Transverse colon (tissue), 4 donors: ENCODE results near the gene AGTPBP1. TPM values are rescaled to one million over a fixed set of nuclear protein-coding genes. Genes with fewer than 3 reads are reported as not detected.

Experiments used
- DNase-seq: peaks from one replicate; pipeline ENCODE4 v3.0.0-alpha.2; 2019
- H3K27ac ChIP-seq, 4 donors: fragments of 200-600 bp; sonication (generic); 2 replicates each; pipeline ENCODE4 v1.5.1; 2016 to 2018; ENCODE audit warnings: inconsistent platforms in 4 of 4
- H3K27me3 ChIP-seq: fragments of 200-600 bp; sonication (generic); 2 replicates; pipeline ENCODE4 v1.5.1; 2017; ENCODE audit warnings: inconsistent platforms
- H3K36me3 ChIP-seq, 4 donors: fragments of 200-600 bp; sonication (generic); 2 replicates each; pipeline ENCODE4 v1.5.1; 2017 to 2019; ENCODE audit warnings: inconsistent platforms in 4 of 4
- H3K4me1 ChIP-seq, 4 donors: fragments of 200-600 bp; sonication (generic); 2 replicates each; pipeline ENCODE4 v1.5.1; 2017 to 2020; ENCODE audit warnings: inconsistent platforms in 4 of 4
- H3K4me3 ChIP-seq, 4 donors: fragments of 200-600 bp; sonication (generic); 1 replicate in 1 of 4; 2 replicates in 3 of 4; pipeline versions ENCODE4 v1.5.1 to v1.6.1; 2017 to 2019; ENCODE audit warnings: inconsistent platforms in 4 of 4
- H3K9me3 ChIP-seq, 2 donors: fragments of 200-600 bp; sonication (generic); 2 replicates each; pipeline ENCODE4 v1.5.1; 2017 to 2019; ENCODE audit warnings: inconsistent platforms in 2 of 2
- CTCF ChIP-seq, 5 experiments: fragments of 200-600 bp in 3 of 5; fragments of 450-650 bp in 2 of 5; sonication (generic) in 3 of 5; IDR thresholded peaks; 1 replicate in 2 of 5; 2 replicates in 3 of 5; pipeline ENCODE4 v1.5.1; 2016 to 2017; ENCODE audit warnings: antibody characterized with exemption in 5 of 5, inconsistent platforms in 3 of 5, mild to moderate bottlenecking in 2 of 5, moderate library complexity in 1 of 5
- EP300 ChIP-seq: sonication (generic); formaldehyde crosslinking; IDR thresholded peaks from one replicate; pipeline ENCODE4 v1.6.1; 2017; ENCODE audit warnings: antibody characterized with exemption, low read depth
- POLR2A ChIP-seq: fragments of 450-650 bp; IDR thresholded peaks from one replicate; pipeline ENCODE4 v1.6.1; 2016; ENCODE audit warnings: antibody characterized with exemption, mild to moderate bottlenecking, moderate library complexity
- POLR2AphosphoS5 ChIP-seq, 3 donors: sonication (generic); formaldehyde crosslinking; IDR thresholded peaks; one replicate each; pipeline ENCODE4 v1.6.1; 2016; ENCODE audit warnings: antibody characterized with exemption in 3 of 3
- WGBS, 2 donors: methylation state at CpG; one replicate each; pipeline ENCODE4 v1.1.5; 2018; ENCODE audit warnings: low coverage in 1 of 2; 5-methylcytosine and 5-hydroxymethylcytosine counted together
- in situ Hi-C, 4 donors: fragments of 200-750 bp; cut with MboI; loops; one replicate each; pipeline versions ENCODE4 v1.15.0 to v1.15.1; 2017; ENCODE audit warnings: low sequenced_read_pairs in 3 of 4, low pct_ligation_motif_present in 1 of 4, low pct_unique_long_range_greater_than_20kb in 1 of 4
- intact Hi-C: fragments of 100-400 bp; cut with DNase I; formaldehyde crosslinking; loops from one replicate; pipeline ENCODE4 v1.15.1; 2023; ENCODE audit warnings: low total_unique reads
- total RNA-seq, 4 donors: library from RNA; depleted of rRNA; stranded (reverse); fragments of >200 nt; gene quantifications; one replicate each; pipeline ENCODE4 v1.1.0, GENCODE V29; 2016

AGTPBP1 gene
- total RNA-seq, 4 donors from 2014 or later = 4.1 to 21.0 (median 15.4) TPM

- intact Hi-C loops (no loop called here), in situ Hi-C loops (no loop called here)
- no peaks in the 10 kb centered on the region for H3K36me3 ChIP-seq
- no peak overlapping the region for H3K4me3 ChIP-seq
- no peak overlapping the region for H3K27ac ChIP-seq
- no peaks in the 10 kb centered on the region for H3K9me3 ChIP-seq
- WGBS, 2 donors = 93 to 100% methylated on average over 1 of the region's 1 CpG
- no peak for DNase-seq
- no peaks in the 10 kb centered on the region for H3K4me1 ChIP-seq
- TF ChIP-seq POLR2AphosphoS5 (IDR thresholded peaks at IDR 0.05) (no peak), POLR2A (no peak), CTCF (IDR thresholded peaks at IDR 0.05) (no peak), EP300 (no peak)
- no peaks in the 10 kb centered on the region for H3K27me3 ChIP-seq
Measured at GRCh38 chr9:85662573-85662972, 79.2 kb downstream of the AGTPBP1 start.

- WGBS, 2 donors = 85 to 100% methylated on average over 1 of the region's 1 CpG
- Histone ChIP-seq H3K4me1 (no peaks in the 10 kb centered on the region), H3K9me3 (no peaks in the 10 kb centered on the region), H3K4me3 (no peak overlapping the region), H3K27me3 (no peaks in the 10 kb centered on the region), H3K36me3 (no peaks in the 10 kb centered on the region), H3K27ac (no peak overlapping the region)
- in situ Hi-C loops = no loop called here
- intact Hi-C loops = no loop called here
- no peak for DNase-seq
- TF ChIP-seq CTCF (IDR thresholded peaks at IDR 0.05) (no peak), POLR2A (no peak), POLR2AphosphoS5 (IDR thresholded peaks at IDR 0.05) (no peak), EP300 (no peak)
Measured at GRCh38 chr9:85658716-85659115, 83.0 kb downstream of the AGTPBP1 start.

- WGBS, 2 donors = 95 to 100% methylated on average over 4 of the region's 4 CpGs
- in situ Hi-C loops = no loop called here
- intact Hi-C loops = no loop called here
- H3K9me3 ChIP-seq = no peaks in the 10 kb centered on the region
- no peaks in the 10 kb centered on the region for H3K27me3 ChIP-seq
- no peak overlapping the region for H3K27ac ChIP-seq
- H3K36me3 ChIP-seq = no peaks in the 10 kb centered on the region
- no peaks in the 10 kb centered on the region for H3K4me1 ChIP-seq
- TF ChIP-seq CTCF (IDR thresholded peaks at IDR 0.05) (no peak), POLR2A (no peak), POLR2AphosphoS5 (IDR thresholded peaks at IDR 0.05) (no peak), EP300 (no peak)
- no peak for DNase-seq
- no peak overlapping the region for H3K4me3 ChIP-seq
Measured at GRCh38 chr9:85653153-85653552, 88.6 kb downstream of the AGTPBP1 start.

GRCh38 chr9:85647571-85647970 is 94.2 kb downstream of the AGTPBP1 start:
- Histone ChIP-seq H3K9me3 (no peaks in the 10 kb centered on the region), H3K4me1 (no peaks in the 10 kb centered on the region), H3K27me3 (no peaks in the 10 kb centered on the region), H3K27ac (no peak overlapping the region), H3K4me3 (no peak overlapping the region), H3K36me3 (no peaks in the 10 kb centered on the region)
- in situ Hi-C loops (no loop called here), intact Hi-C loops (no loop called here)
- DNase-seq = no peak
- no peak for TF ChIP-seq POLR2A
- TF ChIP-seq POLR2AphosphoS5 (IDR thresholded peaks at IDR 0.05) = no peak
- no peak for TF ChIP-seq EP300
- no peak for TF ChIP-seq CTCF (IDR thresholded peaks at IDR 0.05)
- WGBS, 2 donors = 84 to 100% methylated on average over 1 of the region's 1 CpG
